VCaP (cell line): ENCODE measurements around the gene UBAC2.

Experiments
- H3K27ac ChIP-seq: fragments of 450-650 bp; 2 replicates; pipeline ENCODE4 v1.5.1; 2017
- TF ChIP-seq, protein P1 (sequence below): fragments of 450-650 bp; conservative IDR thresholded peaks from 2 replicates; pipeline ENCODE4 v1.5.1; 2017; ENCODE audit warnings: mild to moderate bottlenecking, moderate library complexity

The UBAC2 gene

DNA sequence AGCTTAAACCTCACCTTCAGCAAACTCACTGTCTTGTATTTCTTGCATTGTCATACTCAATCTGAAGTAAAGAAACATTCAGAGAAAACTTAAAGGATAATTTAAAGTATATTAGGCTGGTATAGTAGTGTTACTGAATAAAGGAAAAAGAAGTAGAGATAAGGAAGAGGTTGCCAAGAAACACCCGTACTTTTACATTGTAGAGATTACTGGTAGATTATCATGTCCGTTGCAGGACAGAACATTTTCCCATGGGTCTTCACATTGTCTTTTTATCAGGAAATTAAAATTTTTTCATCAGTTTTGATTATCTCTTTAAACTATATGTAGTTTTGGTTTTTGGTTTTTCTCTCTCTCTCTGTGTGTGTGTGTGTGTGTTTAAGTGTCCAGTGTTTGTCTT, 126.5 kb downstream of the UBAC2 start:
- TF ChIP-seq, protein P1, sequence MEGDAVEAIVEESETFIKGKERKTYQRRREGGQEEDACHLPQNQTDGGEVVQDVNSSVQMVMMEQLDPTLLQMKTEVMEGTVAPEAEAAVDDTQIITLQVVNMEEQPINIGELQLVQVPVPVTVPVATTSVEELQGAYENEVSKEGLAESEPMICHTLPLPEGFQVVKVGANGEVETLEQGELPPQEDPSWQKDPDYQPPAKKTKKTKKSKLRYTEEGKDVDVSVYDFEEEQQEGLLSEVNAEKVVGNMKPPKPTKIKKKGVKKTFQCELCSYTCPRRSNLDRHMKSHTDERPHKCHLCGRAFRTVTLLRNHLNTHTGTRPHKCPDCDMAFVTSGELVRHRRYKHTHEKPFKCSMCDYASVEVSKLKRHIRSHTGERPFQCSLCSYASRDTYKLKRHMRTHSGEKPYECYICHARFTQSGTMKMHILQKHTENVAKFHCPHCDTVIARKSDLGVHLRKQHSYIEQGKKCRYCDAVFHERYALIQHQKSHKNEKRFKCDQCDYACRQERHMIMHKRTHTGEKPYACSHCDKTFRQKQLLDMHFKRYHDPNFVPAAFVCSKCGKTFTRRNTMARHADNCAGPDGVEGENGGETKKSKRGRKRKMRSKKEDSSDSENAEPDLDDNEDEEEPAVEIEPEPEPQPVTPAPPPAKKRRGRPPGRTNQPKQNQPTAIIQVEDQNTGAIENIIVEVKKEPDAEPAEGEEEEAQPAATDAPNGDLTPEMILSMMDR = no peak
- no peak overlapping the region for H3K27ac ChIP-seq

DNA sequence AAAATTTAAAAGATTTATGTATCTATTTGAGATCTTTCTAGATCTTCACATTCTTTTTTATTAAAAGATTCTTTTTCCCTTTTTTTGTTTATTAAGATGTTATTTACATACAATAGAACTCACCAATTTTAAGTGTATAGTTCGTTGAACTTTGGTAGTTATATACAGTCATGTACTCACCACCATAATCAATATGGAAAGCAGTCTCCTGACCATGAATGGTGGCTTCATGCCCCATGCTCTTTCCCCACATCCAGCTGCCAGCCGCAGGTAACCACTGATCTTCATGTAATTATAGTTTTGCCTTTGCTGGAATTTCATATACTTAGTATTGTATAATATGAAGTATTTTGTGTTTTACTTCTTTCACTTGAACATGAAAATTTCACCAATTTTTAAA, 127.1 kb downstream of the UBAC2 start:
- TF ChIP-seq, protein P1 = no peak
- no peak overlapping the region for H3K27ac ChIP-seq

DNA sequence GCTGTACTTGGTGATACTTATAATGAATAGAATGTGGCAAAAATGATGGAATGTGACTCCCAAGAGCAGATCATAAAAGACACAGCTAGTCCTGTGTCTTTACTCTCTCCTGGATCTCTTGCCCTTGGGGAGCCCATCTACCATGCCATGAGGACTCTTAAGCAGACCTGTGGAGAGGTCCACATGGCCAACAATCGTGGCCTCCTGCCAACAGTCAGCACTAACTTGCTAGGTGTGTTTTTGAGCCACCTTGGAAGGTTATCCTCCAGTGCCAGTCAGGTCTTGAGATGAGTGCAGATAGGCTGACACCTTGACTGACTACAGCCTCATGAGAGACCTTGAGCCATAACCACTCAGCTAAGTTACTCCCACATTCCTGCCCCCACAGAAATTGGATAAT, 128.8 kb downstream of the UBAC2 start:
- no peak overlapping the region for H3K27ac ChIP-seq
- TF ChIP-seq, protein P1 = no peak

DNA sequence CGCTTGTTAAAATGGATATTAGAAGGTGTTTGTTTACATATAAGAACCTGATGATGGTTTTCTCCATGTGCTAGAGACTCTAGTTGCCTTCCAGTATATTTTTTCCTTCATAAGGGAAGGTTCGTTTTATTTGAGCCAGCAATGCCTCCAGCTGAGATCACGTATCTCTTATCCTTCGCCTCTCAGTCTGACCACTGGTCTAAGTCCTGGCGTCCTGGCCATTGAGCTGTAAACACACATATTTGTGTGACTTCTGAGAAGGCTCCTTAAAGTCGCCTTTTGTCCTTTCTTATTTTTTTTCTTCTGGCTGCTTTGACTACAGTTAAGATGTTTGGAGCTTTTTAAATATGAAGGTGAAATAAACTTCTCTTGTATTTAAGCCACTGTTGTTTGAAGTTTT, 130.3 kb downstream of the UBAC2 start:
- no peak overlapping the region for H3K27ac ChIP-seq
- TF ChIP-seq, protein P1 = no peak

DNA sequence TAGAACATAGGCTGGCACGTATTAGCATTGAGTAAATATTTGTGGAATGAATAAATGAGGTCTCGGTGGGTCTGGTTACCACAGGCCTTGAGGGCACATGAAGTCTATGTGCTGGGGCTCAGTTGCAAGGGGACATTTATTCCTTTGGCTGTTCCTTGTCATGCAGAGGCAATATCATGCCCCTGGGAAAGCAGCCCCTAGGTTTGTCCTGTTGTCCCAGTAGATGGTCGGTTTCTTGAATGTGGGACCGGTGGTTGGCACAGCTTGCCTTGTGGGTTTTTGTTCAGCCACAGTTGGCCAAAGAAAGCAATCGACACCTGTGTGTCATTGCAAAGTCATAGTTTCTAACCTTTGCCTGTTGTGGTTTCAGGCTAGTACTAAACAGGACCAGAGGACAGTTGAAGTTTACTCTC, 131.2 kb downstream of the UBAC2 start:
- TF ChIP-seq, protein P1 = no peak
- no peak overlapping the region for H3K27ac ChIP-seq

DNA sequence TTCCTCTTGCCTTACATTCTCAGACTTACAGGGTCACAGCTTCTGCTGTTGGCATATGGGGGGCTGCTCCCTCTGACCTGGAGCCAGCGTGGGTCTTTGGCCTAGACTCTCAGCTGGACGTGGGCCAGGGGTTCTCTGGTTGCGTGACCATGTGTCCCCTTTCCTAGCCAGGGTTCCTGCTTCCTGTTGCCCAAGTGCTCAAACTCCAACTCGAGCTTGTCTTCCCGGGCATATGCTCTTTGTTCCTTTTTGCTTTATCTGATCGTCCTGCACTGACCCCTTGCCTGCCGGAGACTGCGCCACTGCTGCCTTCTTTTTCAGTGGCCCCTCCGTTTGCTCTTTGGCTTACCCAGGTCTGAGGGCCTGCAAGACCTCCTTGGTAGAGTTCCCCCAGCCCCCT, 131.8 kb downstream of the UBAC2 start:
- no peak overlapping the region for H3K27ac ChIP-seq

DNA sequence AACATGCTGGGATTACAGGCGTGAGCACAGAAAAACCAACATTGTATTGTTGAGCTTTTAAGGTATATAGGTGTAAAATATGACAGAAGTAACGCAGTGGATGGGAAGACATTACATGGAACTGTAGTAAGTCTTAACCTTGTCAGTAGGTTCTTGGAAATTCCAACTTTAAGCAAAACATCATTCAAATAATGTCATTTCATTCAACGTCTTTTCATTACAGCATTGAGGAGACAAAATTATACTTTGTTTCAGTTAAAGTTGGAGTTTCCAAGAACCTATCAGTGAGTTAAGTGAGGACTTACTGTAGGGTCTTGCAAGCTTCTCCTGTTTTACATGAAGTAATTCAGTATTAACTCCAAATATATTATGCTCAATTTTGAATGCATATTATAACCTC, 133.6 kb downstream of the UBAC2 start:
- no peak overlapping the region for H3K27ac ChIP-seq
- TF ChIP-seq, protein P1 = no peak

More for the DNA sequence above, 131.8 kb downstream of the UBAC2 start:
- TF ChIP-seq, protein P1 = no peak

DNA sequence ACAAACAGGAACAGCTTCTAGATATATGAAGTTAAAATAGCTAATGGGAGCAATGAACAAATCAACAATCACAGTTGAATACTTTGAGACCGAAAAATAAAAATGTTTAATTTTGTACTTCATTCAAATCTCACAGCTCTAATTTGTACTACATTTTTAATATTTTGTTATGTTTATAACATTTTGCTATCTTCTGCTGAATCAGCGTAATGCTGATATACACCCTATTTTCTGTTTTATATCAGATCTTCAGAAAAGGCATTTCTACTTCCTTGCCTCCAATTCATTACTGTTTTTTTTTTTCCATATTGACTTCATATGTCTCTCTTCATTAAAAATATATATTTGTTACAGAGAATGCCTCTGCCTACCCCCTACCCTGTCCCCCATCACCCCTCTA, 134.4 kb downstream of the UBAC2 start:
- TF ChIP-seq, protein P1 = no peak
- H3K27ac ChIP-seq = no peak overlapping the region
